Stomach (tissue), 4 donors: Measurements from ENCODE around the gene KASH5.

Experiments used
- POLR2A ChIP-seq, 4 donors: fragments of 450-650 bp; IDR thresholded peaks; one replicate each; pipeline ENCODE4 v1.6.1; 2016; ENCODE audit warnings: antibody characterized with exemption in 4 of 4, control low read depth in 2 of 4, mild to moderate bottlenecking in 1 of 4, moderate library complexity in 1 of 4
- POLR2AphosphoS5 ChIP-seq, 3 donors: sonication (generic); formaldehyde crosslinking; IDR thresholded peaks; one replicate each; pipeline ENCODE4 v1.6.1; 2016; ENCODE audit warnings: antibody characterized with exemption in 3 of 3
- TF ChIP-seq, protein P1 (sequence below), 7 experiments: fragments of 450-650 bp in 4 of 7; fragments of 200-600 bp in 3 of 7; sonication (generic) in 3 of 7; IDR thresholded peaks; one replicate each; pipeline ENCODE4 v1.5.1; 2016 to 2019; ENCODE audit warnings: antibody characterized with exemption in 7 of 7, control low read depth in 2 of 7, mild to moderate bottlenecking in 1 of 7

DNA sequence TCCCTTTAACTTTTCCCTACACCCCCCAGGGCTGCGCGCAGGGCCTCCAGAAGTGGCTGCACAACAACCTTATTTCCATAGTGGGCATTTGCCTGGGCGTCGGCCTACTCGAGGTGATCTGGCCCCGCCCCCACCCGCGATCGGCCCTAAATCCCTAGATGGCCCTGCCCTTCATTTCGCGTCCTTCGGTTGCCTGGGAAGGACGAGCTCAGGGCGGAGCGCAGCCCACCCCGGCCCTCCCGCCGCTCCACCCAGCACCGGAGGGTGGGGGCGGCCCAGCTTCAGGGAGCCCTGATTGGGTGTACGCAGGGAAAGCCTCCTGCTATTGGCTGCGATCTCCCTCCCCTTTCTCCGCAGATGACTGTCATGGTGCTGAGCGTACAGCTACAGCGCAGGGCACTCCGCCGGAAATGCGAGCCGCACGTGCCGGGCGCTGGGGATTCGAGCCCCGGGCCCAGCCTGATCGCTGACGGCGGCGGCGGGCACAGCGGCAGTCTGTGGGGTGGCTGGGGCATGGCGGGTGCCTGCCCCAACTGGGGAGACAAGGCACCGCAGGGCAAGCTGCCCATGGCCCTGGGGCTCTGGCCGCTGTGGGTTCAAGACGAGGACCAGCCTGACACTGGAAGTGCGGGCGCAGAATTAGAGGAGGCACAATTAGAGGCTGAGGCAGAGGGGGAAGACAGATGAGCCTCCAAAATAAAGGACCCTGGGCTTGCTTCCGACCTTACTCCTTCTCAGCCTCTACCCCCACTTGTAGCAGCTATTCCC, 48.6 kb upstream of the KASH5 start:
- TF ChIP-seq POLR2AphosphoS5 (IDR thresholded peaks at IDR 0.05), result peak; percentile 49 to 92 (median 81)
- no peak for TF ChIP-seq POLR2A (IDR thresholded peaks at IDR 0.05)
- TF ChIP-seq, protein P1, sequence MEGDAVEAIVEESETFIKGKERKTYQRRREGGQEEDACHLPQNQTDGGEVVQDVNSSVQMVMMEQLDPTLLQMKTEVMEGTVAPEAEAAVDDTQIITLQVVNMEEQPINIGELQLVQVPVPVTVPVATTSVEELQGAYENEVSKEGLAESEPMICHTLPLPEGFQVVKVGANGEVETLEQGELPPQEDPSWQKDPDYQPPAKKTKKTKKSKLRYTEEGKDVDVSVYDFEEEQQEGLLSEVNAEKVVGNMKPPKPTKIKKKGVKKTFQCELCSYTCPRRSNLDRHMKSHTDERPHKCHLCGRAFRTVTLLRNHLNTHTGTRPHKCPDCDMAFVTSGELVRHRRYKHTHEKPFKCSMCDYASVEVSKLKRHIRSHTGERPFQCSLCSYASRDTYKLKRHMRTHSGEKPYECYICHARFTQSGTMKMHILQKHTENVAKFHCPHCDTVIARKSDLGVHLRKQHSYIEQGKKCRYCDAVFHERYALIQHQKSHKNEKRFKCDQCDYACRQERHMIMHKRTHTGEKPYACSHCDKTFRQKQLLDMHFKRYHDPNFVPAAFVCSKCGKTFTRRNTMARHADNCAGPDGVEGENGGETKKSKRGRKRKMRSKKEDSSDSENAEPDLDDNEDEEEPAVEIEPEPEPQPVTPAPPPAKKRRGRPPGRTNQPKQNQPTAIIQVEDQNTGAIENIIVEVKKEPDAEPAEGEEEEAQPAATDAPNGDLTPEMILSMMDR (IDR thresholded peaks at IDR 0.05), result no peak
